Gastrocnemius medialis (tissue), 4 donors: Measurements from ENCODE around the gene EHD4. TPM values are rescaled to one million over a fixed set of nuclear protein-coding genes. Genes with fewer than 3 reads are reported as not detected.

Experiments used
- ATAC-seq, 2 donors: fragments of 150-250 bp; one replicate each; pipeline ENCODE4 v1.9.1; 2016
- DNase-seq, 2 donors: peaks; one replicate each; pipeline ENCODE4 v3.0.0-alpha.2; 2019
- H3K27ac ChIP-seq, 4 donors: fragments of 200-600 bp; sonication (generic); 1 replicate in 1 of 4; 2 replicates in 3 of 4; pipeline ENCODE4 v1.5.1; 2016 to 2018; ENCODE audit warnings: mild to moderate bottlenecking in 2 of 4, moderate library complexity in 1 of 4
- H3K27me3 ChIP-seq, 3 donors: fragments of 200-600 bp; sonication (generic) in 2 of 3; 1 replicate in 1 of 3; 2 replicates in 2 of 3; pipeline versions ENCODE4 v1.5.1 to v1.6.0; 2016 to 2019; ENCODE audit warnings: mild to moderate bottlenecking in 1 of 3, moderate library complexity in 1 of 3
- H3K36me3 ChIP-seq, 2 donors: fragments of 200-600 bp; sonication (generic) in 1 of 2; one replicate each; pipeline ENCODE4 v1.5.1; 2017 to 2018
- H3K4me1 ChIP-seq, 2 donors: fragments of 200-600 bp; sonication (generic) in 1 of 2; one replicate each; pipeline ENCODE4 v1.5.1; 2016 to 2017; ENCODE audit warnings: mild to moderate bottlenecking in 2 of 2
- H3K4me3 ChIP-seq, 4 donors: fragments of 200-600 bp; sonication (generic) in 3 of 4; 1 replicate in 1 of 4; 2 replicates in 3 of 4; pipeline ENCODE4 v1.5.1; 2016 to 2019; ENCODE audit warnings: mild to moderate bottlenecking in 2 of 4
- H3K9me3 ChIP-seq, 3 donors: fragments of 200-600 bp; sonication (generic) in 2 of 3; 1 replicate in 1 of 3; 2 replicates in 2 of 3; pipeline ENCODE4 v1.5.1; 2016 to 2019
- POLR2A ChIP-seq, 2 donors: fragments of 450-650 bp; IDR thresholded peaks; one replicate each; pipeline ENCODE4 v1.6.1; 2017; ENCODE audit warnings: antibody characterized with exemption in 2 of 2, mild to moderate bottlenecking in 2 of 2, moderate library complexity in 2 of 2
- in situ Hi-C, 4 donors: fragments of 200-750 bp; cut with MboI; loops; one replicate each; pipeline versions ENCODE4 v1.15.0 to v1.8.0; 2017; ENCODE audit warnings: low sequenced_read_pairs in 4 of 4
- intact Hi-C: fragments of 100-400 bp; cut with DNase I; formaldehyde crosslinking; loops from one replicate; pipeline ENCODE4 v1.15.1; 2023; ENCODE audit warnings: low total_unique reads
- total RNA-seq, 4 donors: library from RNA; depleted of rRNA; stranded (reverse); fragments of >200 nt; gene quantifications; one replicate each; pipeline versions ENCODE4 v1.1.0 to v1.2.3, GENCODE V29; 2016
- TF ChIP-seq, protein P1 (sequence below), 5 experiments: fragments of 450-650 bp in 3 of 5; fragments of 200-600 bp in 2 of 5; sonication (generic) in 2 of 5; IDR thresholded peaks in 4 of 5; conservative IDR thresholded peaks in 1 of 5; 1 replicate in 4 of 5; 2 replicates in 1 of 5; pipeline ENCODE4 v1.5.1; 2016 to 2019; ENCODE audit warnings: antibody characterized with exemption in 5 of 5, mild to moderate bottlenecking in 3 of 5, moderate library complexity in 3 of 5

Gene EHD4
- total RNA-seq, 4 donors from 2014 or later: 3.8 to 7.1 (median 4.3) TPM

DNA sequence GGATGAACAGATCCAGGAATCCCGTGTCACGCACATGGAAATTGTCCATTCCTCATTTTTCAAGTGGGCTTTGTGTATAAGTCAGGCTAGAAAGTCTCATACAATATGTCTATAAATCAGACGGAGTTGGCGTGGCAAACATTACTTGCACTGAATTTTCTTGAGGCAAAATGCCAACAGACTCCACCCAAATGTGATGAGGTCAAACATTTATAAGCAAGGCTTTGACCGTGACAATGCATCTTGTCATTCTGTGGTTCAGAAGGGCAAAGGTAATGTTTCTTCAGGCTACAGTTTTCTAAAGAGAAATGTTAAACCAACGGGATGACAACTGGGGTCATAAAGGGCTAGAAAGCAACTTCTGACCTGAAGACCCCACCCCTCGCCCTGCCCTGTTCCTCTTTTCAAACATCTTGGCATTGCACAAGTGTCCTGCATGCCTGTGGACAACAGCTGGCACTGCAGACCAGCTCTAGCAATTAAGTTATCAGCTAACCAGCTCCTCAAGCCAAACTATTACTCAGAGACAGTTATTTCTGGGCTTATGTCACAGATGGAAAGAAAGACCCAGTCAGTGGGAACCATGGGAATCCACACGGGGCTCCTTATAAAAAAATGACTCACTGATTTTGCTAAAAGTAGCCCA, 42.0 kb downstream of the EHD4 start:
- no peaks in the 10 kb centered on the region for H3K9me3 ChIP-seq
- H3K4me1 ChIP-seq: peaks cover 29 to 73% of the 10 kb centered on the region in 2 donors
- peak; percentile 67 for ATAC-seq
- TF ChIP-seq, protein P1, sequence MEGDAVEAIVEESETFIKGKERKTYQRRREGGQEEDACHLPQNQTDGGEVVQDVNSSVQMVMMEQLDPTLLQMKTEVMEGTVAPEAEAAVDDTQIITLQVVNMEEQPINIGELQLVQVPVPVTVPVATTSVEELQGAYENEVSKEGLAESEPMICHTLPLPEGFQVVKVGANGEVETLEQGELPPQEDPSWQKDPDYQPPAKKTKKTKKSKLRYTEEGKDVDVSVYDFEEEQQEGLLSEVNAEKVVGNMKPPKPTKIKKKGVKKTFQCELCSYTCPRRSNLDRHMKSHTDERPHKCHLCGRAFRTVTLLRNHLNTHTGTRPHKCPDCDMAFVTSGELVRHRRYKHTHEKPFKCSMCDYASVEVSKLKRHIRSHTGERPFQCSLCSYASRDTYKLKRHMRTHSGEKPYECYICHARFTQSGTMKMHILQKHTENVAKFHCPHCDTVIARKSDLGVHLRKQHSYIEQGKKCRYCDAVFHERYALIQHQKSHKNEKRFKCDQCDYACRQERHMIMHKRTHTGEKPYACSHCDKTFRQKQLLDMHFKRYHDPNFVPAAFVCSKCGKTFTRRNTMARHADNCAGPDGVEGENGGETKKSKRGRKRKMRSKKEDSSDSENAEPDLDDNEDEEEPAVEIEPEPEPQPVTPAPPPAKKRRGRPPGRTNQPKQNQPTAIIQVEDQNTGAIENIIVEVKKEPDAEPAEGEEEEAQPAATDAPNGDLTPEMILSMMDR (IDR thresholded peaks at IDR 0.05 in 4 of 5, conservative IDR thresholded peaks at IDR 0.05 in 1 of 5): peak in 2 of 5 experiments; percentile 17 to 19
- TF ChIP-seq POLR2A (IDR thresholded peaks at IDR 0.05): no peak
- no peaks in the 10 kb centered on the region for H3K27me3 ChIP-seq
- intact Hi-C loops (loop anchor here (2.0 kb wide), 1 partner anchor 40 kb away; no protein-coding TSS in a partner anchor), in situ Hi-C loops (no loop called here)
- no peaks in the 10 kb centered on the region for H3K36me3 ChIP-seq
- no peak overlapping the region for H3K4me3 ChIP-seq
- peak overlapping the region in 3 of 4 donors; percentile 26 to 70 (median 62) for H3K27ac ChIP-seq
- peak; percentile 56 to 67 for DNase-seq

DNA sequence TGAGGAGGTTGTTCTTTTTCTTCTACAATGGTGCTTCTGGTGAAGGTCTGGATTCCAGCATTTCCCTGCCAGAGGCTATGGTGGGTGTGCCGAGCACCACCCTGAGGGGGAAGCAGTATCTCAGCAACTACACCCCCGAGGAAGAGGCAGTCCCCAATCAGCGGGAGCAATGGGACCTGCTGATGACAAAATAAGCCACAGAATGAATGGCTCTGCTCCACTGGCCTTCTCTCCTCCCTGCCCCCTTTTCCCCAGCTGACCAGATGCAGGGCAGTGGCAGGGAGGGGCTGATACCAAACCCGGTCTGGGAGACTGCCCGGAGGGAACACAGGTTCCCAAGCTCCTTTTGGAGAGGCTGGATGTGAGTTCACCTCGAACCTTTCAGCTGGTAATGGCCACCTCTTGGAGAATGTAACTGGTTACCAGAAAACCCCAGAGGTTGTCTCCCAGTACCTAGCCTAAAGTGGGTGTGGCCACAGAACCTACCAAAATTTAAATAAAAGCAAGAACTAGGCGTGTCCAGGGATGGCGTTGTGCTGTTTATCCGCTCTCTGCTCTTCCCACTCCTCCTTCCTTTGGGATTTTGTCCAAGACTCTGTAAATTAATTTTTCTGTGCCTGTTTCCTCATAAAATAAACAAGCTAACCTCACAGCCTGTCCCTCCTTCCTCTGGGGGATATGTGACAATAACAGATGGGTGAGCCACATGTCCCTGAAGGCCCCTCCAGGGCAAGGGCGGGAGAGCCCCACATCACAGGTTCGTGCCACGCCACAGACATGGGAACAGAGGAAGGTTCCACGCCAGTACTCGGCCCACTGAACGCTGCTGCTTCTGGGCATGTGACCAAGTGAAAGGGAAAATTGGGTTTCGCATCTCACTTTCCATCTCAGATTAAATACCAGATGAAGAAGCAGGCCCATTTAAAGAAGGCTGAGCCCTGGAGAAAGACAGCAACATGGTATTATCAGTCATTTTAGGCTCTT, 43.4 kb downstream of the EHD4 start:
- intact Hi-C loops (no loop called here), in situ Hi-C loops (no loop called here)
- H3K4me1 ChIP-seq: peaks cover 26 to 66% of the 10 kb centered on the region in 2 donors
- H3K27me3 ChIP-seq: no peaks in the 10 kb centered on the region
- ATAC-seq: peak; percentile 73 to 82
- peak; percentile 52 to 73 for DNase-seq
- TF ChIP-seq, protein P1 (IDR thresholded peaks at IDR 0.05 in 4 of 5, conservative IDR thresholded peaks at IDR 0.05 in 1 of 5): no peak
- peak in 1 of 2 donors; percentile 7 for TF ChIP-seq POLR2A (IDR thresholded peaks at IDR 0.05)
- no peaks in the 10 kb centered on the region for H3K36me3 ChIP-seq
- peak overlapping the region; percentile 62 to 77 (median 66) for H3K27ac ChIP-seq
- H3K9me3 ChIP-seq: no peaks in the 10 kb centered on the region
- H3K4me3 ChIP-seq: peak overlapping the region in 2 of 4 donors; percentile 23 to 24

DNA sequence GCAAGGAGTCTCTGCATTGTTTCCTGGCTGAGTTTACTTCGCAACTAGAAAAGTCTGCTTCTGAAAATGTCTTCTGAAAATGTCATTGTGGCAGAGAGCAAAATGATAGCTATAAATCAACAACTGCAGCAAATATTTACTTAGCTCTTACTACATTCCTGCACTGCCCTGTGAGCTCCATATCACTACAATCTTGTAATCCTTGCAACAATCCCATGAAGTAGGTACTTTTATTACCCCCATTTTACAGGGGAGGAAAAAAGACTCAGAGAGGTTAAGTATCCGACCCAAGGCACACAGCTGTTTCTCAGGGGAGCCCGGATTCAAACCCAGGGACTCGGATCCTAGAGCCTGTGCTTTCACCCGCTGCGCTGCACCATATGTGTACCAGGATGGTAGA, 44.3 kb downstream of the EHD4 start:
- in situ Hi-C loops: no loop called here
- intact Hi-C loops: no loop called here
- no peaks in the 10 kb centered on the region for H3K9me3 ChIP-seq
- no peak overlapping the region for H3K4me3 ChIP-seq
- peaks cover 26 to 66% of the 10 kb centered on the region in 2 donors for H3K4me1 ChIP-seq
- H3K27me3 ChIP-seq: no peaks in the 10 kb centered on the region
- peak overlapping the region in 3 of 4 donors; percentile 62 to 77 (median 70) for H3K27ac ChIP-seq
- TF ChIP-seq, protein P1 (IDR thresholded peaks at IDR 0.05 in 4 of 5, conservative IDR thresholded peaks at IDR 0.05 in 1 of 5): no peak
- no peak for ATAC-seq
- no peak for DNase-seq
- H3K36me3 ChIP-seq: no peaks in the 10 kb centered on the region

DNA sequence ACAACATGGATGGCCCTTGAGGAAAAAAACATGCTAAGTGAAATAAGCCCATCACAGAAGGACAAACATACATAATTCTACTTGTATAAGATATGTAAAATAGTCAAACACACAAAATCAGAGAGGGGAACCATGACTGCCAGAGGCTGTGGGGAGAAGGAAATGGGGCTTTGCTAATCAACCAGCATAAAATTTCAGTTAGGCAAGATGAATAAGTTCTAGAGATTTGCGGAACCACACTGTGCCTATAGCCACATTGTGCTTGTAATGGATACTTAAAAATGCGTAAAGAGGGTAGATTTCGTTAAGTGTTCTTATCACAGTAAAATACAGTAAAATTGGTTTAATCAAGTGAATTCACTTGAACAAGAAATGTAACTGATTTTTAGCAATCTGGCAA, 44.8 kb downstream of the EHD4 start:
- Histone ChIP-seq H3K4me1 (peaks cover 26 to 62% of the 10 kb centered on the region in 2 donors), H3K9me3 (no peaks in the 10 kb centered on the region), H3K4me3 (no peak overlapping the region), H3K27me3 (no peaks in the 10 kb centered on the region), H3K27ac (no peak overlapping the region), H3K36me3 (no peaks in the 10 kb centered on the region)
- intact Hi-C loops: no loop called here
- ATAC-seq: no peak
- TF ChIP-seq POLR2A (IDR thresholded peaks at IDR 0.05): no peak
- TF ChIP-seq, protein P1 (IDR thresholded peaks at IDR 0.05 in 4 of 5, conservative IDR thresholded peaks at IDR 0.05 in 1 of 5): no peak
- no peak for DNase-seq
- in situ Hi-C loops: no loop called here
